Stimulated activated CD4-positive, alpha-beta T cell treated with anti-CD3 and anti-CD28 coated beads, Interleukin-4, amount 100 ng/mL, for 1 hour (primary cell): ENCODE results near the gene CCNYL1.
"Not testable (repeated sequence)": the region's sequence is repeated elsewhere in the genome, so short reads cannot be mapped to it uniquely, and the experiment has no call there.

ENCODE experiments used
- DNase-seq: peaks from one replicate; pipeline ENCODE4 v3.0.0-alpha.2; 2020

CCNYL1 gene

GRCh38 chr2:207710814-207711740, at the start of gene CCNYL1:
Gene CCNYL1 (plus strand): TSS chr2:207711640. CDS start chr2:207711897, 257 bp downstream.
- DNase-seq = peak; percentile 97

- no peak for DNase-seq
Observed at GRCh38 chr2:207662203-207662602, 49.2 kb upstream of the CCNYL1 start.

- no peak for DNase-seq
Observed at GRCh38 chr2:207663870-207664545, 47.4 kb upstream of the CCNYL1 start.

- no peak for DNase-seq
Observed at GRCh38 chr2:207670887-207671286, 40.6 kb upstream of the CCNYL1 start.

GRCh38 chr2:207673431-207673830, 38.0 kb upstream of the CCNYL1 start:
- DNase-seq = no peak

- no peak for DNase-seq
Observed at GRCh38 chr2:207674266-207674774, 37.1 kb upstream of the CCNYL1 start.

GRCh38 chr2:207674826-207675225, 36.6 kb upstream of the CCNYL1 start:
- DNase-seq = no peak

- no peak for DNase-seq
Observed at GRCh38 chr2:207676827-207677354, 34.5 kb upstream of the CCNYL1 start.

GRCh38 chr2:207681431-207681830, 30.0 kb upstream of the CCNYL1 start:
- no peak for DNase-seq

- no peak for DNase-seq
Observed at GRCh38 chr2:207682557-207682956, 28.9 kb upstream of the CCNYL1 start.

- no peak for DNase-seq
Observed at GRCh38 chr2:207683438-207683837, 28.0 kb upstream of the CCNYL1 start.

- DNase-seq = no peak
Observed at GRCh38 chr2:207683879-207684627, 27.4 kb upstream of the CCNYL1 start.

- no peak for DNase-seq
Observed at GRCh38 chr2:207686812-207687211, 24.6 kb upstream of the CCNYL1 start.

GRCh38 chr2:207688597-207688996, 22.8 kb upstream of the CCNYL1 start:
- DNase-seq = no peak

- not testable (repeated sequence) for DNase-seq
Observed at GRCh38 chr2:207690845-207691461, 20.5 kb upstream of the CCNYL1 start.

- peak; percentile 42 for DNase-seq
Observed at GRCh38 chr2:207692206-207693065, 19.0 kb upstream of the CCNYL1 start.

- DNase-seq = no peak
Observed at GRCh38 chr2:207693641-207694249, 17.7 kb upstream of the CCNYL1 start.

- no peak for DNase-seq
Observed at GRCh38 chr2:207694811-207695281, 16.6 kb upstream of the CCNYL1 start.

- DNase-seq = no peak
Observed at GRCh38 chr2:207695293-207695692, 16.1 kb upstream of the CCNYL1 start.

GRCh38 chr2:207696911-207697310, 14.5 kb upstream of the CCNYL1 start:
- DNase-seq = not testable (repeated sequence)

GRCh38 chr2:207697411-207697810, 14.0 kb upstream of the CCNYL1 start:
- DNase-seq = no peak
